ENCODE measurements around the gene EOLA1.
"Not testable (repeated sequence)": the region's sequence is repeated elsewhere in the genome, so short reads cannot be mapped to it uniquely, and the experiment has no call there.

- TF ChIP-seq CTCF (IDR thresholded peaks at IDR 0.05); EZH2 (IDR thresholded peaks at IDR 0.05; ENCODE audit: borderline replicate concordance, insufficient read depth, low read depth, low read length, poor library complexity, severe bottlenecking): not testable (repeated sequence)
Measured at GRCh38 chrX:149503446-149503845, 37.4 kb upstream of the EOLA1 start.
